ENCODE measurements around the gene STK16.

STK16 gene

GRCh38 chr2:219298759-219299371, 53.6 kb downstream of the STK16 start:
- TF ChIP-seq REST (IDR thresholded peaks at IDR 0.05; ENCODE audit: low read depth) (peak; percentile 11; the same call in 1 of the 2 replicates), USF1 (IDR thresholded peaks at IDR 0.05) (no peak), RAD21 (IDR thresholded peaks at IDR 0.05; ENCODE audit: low read depth) (peak; percentile 88)

GRCh38 chr2:219299372-219299760, 54.1 kb downstream of the STK16 start:
- TF ChIP-seq RAD21 (IDR thresholded peaks at IDR 0.05; ENCODE audit: low read depth) (no peak), ZBTB7A (IDR thresholded peaks at IDR 0.05; ENCODE audit: low read depth) (no peak)
- TF ChIP-seq, protein P1, sequence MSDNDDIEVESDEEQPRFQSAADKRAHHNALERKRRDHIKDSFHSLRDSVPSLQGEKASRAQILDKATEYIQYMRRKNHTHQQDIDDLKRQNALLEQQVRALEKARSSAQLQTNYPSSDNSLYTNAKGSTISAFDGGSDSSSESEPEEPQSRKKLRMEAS (IDR thresholded peaks at IDR 0.05): no peak
